K562 (cell line): ENCODE data around the gene CCDC127. TPM values are rescaled to one million over a fixed set of nuclear protein-coding genes. Genes with fewer than 3 reads are reported as not detected.

ENCODE experiments used
- CCNT2 ChIP-seq: IDR thresholded peaks from 2 replicates; pipeline ENCODE4 v1.6.1; 2011; ENCODE audit warnings: borderline replicate concordance, low read depth, mild to moderate bottlenecking, moderate library complexity, mixed read lengths, low read length; ENCODE audit not compliant: insufficient read length; ENCODE audit errors: extremely low read depth
- CREB5 ChIP-seq: fragments of 250-450 bp; sonication (Bioruptor Pico); IDR thresholded peaks from 2 replicates; pipeline ENCODE4 v1.5.0; 2020; ENCODE audit warnings: mild to moderate bottlenecking
- CSDE1 ChIP-seq, 2 experiments: fragments of 450-650 bp; IDR thresholded peaks; 2 replicates each; pipeline ENCODE4 v1.6.1; 2016; ENCODE audit warnings: mild to moderate bottlenecking in 1 of 2
- NR2C2 ChIP-seq, 2 experiments: fragments of 200-800 bp in 1 of 2; sonication (Bioruptor generic) in 1 of 2; sonication (generic) in 1 of 2; formaldehyde crosslinking in 1 of 2; IDR thresholded peaks; 2 replicates each; pipeline versions ENCODE4 v1.6.1 to v1.8.0; 2016 to 2022; ENCODE audit warnings: mild to moderate bottlenecking in 1 of 2, missing compliant biosample characterization in 1 of 2, missing genetic modification characterization in 1 of 2, missing genetic modification reagents in 1 of 2
- SFPQ ChIP-seq: fragments of 200-400 bp; formaldehyde crosslinking; IDR thresholded peaks from 2 replicates; pipeline ENCODE4 v1.6.1; 2017; ENCODE audit warnings: mild to moderate bottlenecking, low read depth, low read length, moderate library complexity
- THRA ChIP-seq: fragments of 450-650 bp; IDR thresholded peaks from 2 replicates; pipeline ENCODE4 v1.6.1; 2017; ENCODE audit warnings: mild to moderate bottlenecking, moderate library complexity
- ZBTB9 ChIP-seq: fragments of 450-650 bp; formaldehyde crosslinking; IDR thresholded peaks from 2 replicates; pipeline ENCODE4 v1.4.0; 2020; ENCODE audit warnings: mild to moderate bottlenecking, moderate library complexity
- polyA plus RNA-seq, 8 experiments: library from polyadenylated mRNA; depleted of rRNA in 4 of 8; stranded (reverse) in 5 of 8; unstranded in 3 of 8; fragments of >200 nt; fragmentation: Nextera tagmentation in 2 of 8; fragmentation: Illumina TruSeq in 1 of 8; extraction: Ambion mirVana in 2 of 8; extraction: Trizol in 1 of 8; gene quantifications; 2 replicates each; pipeline versions ENCODE4 v1.2.1 to v1.2.3, GENCODE V29; 2011 to 2014; ENCODE audit warnings: inconsistent platforms in 1 of 8, missing spikeins in 1 of 8
- total RNA-seq, 7 experiments: library from RNA; depleted of rRNA in 6 of 7; stranded (reverse); fragments of >200 nt in 6 of 7; fragmentation: Illumina TruSeq in 2 of 7; extraction: Trizol in 2 of 7; gene quantifications; 2 replicates each; pipeline versions ENCODE4 v1.2.1 to v1.2.3, GENCODE V29; 2011 to 2021; ENCODE audit warnings: low replicate concordance in 1 of 7

The CCDC127 gene
- total and polyA plus RNA-seq, 9 of the 15 experiments (the other 6 are each of a cell fraction or from before 2014, with no cell fraction given), result 2.7 to 4.5 (median 4.1) TPM

GRCh38 chr5:218457-219291 lies 721 bp upstream of the CCDC127 start (continued):
- TF ChIP-seq NR2C2 (CRISPR knock-in tag; IDR thresholded peaks at IDR 0.05), result no peak; the same call in 1 of the 2 replicates
- TF ChIP-seq NR2C2 (tag; IDR thresholded peaks at IDR 0.05), result peak; percentile 59; the same call in 1 of the 2 replicates
- TF ChIP-seq SFPQ, result no peak
- TF ChIP-seq CSDE1 (IDR thresholded peaks at IDR 0.05), result no peak
- TF ChIP-seq ZBTB9 (CRISPR knock-in tag), result no peak
- no peak for TF ChIP-seq THRA
- peak; percentile 40 for TF ChIP-seq CCNT2
- TF ChIP-seq CREB5 (CRISPR knock-in tag), result no peak
